HCT116 (cell line): ENCODE data around the gene ERAL1.

Experiments used
- POLR2AphosphoS5 ChIP-seq: IDR thresholded peaks from 2 replicates; pipeline ENCODE4 v1.6.1; 2011; ENCODE audit warnings: mild to moderate bottlenecking, low read depth, low read length, moderate library complexity
- REST ChIP-seq: IDR thresholded peaks from 2 replicates; pipeline ENCODE4 v1.6.1; 2012; ENCODE audit warnings: low read depth
- SP1 ChIP-seq: IDR thresholded peaks from 2 replicates; pipeline ENCODE4 v1.6.1; 2012; ENCODE audit warnings: low read depth

- TF ChIP-seq SP1 (no peak), POLR2AphosphoS5 (no peak), REST (no peak)
These were observed 25.7 kb downstream of the ERAL1 start for GRCh38 chr17:28880572-28880945.
